Ovary (tissue), 3 donors: ENCODE measurements around the gene DRD4.

ENCODE experiments used
- EP300 ChIP-seq: sonication (generic); formaldehyde crosslinking; IDR thresholded peaks from one replicate; pipeline ENCODE4 v1.6.1; 2017; ENCODE audit warnings: antibody characterized with exemption
- POLR2A ChIP-seq: fragments of 450-650 bp; IDR thresholded peaks from one replicate; pipeline ENCODE4 v1.6.1; 2017; ENCODE audit warnings: antibody characterized with exemption, mild to moderate bottlenecking, moderate library complexity
- TF ChIP-seq, protein P1 (sequence below), 3 donors: fragments of 450-650 bp in 2 of 3; fragments of 200-600 bp in 1 of 3; IDR thresholded peaks; one replicate each; pipeline versions ENCODE4 v1.5.1 to v1.8.0; 2016 to 2022; ENCODE audit warnings: antibody characterized with exemption in 3 of 3, mild to moderate bottlenecking in 1 of 3
- donor health status: DM: no; HTN: no; CAD: no.

- TF ChIP-seq, protein P1, sequence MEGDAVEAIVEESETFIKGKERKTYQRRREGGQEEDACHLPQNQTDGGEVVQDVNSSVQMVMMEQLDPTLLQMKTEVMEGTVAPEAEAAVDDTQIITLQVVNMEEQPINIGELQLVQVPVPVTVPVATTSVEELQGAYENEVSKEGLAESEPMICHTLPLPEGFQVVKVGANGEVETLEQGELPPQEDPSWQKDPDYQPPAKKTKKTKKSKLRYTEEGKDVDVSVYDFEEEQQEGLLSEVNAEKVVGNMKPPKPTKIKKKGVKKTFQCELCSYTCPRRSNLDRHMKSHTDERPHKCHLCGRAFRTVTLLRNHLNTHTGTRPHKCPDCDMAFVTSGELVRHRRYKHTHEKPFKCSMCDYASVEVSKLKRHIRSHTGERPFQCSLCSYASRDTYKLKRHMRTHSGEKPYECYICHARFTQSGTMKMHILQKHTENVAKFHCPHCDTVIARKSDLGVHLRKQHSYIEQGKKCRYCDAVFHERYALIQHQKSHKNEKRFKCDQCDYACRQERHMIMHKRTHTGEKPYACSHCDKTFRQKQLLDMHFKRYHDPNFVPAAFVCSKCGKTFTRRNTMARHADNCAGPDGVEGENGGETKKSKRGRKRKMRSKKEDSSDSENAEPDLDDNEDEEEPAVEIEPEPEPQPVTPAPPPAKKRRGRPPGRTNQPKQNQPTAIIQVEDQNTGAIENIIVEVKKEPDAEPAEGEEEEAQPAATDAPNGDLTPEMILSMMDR (IDR thresholded peaks at IDR 0.05) = no peak
- TF ChIP-seq POLR2A = no peak
- TF ChIP-seq EP300 = no peak
Observed at GRCh38 chr11:597166-597725, 39.8 kb upstream of the DRD4 start.
